Thoracic aorta (tissue), 2 donors: ENCODE results near the gene TPM2. TPM values are rescaled to one million over a fixed set of nuclear protein-coding genes. Genes with fewer than 3 reads are reported as not detected.

Experiments
- ATAC-seq: fragments of 150-250 bp; one replicate; pipeline ENCODE4 v1.8.0; 2017; ENCODE audit warnings: low read depth; ENCODE audit not compliant: insufficient number of reproducible peaks, low FRiP score
- DNase-seq: peaks from one replicate; pipeline ENCODE4 v3.0.0-alpha.2; 2020; ENCODE audit warnings: low spot score
- H3K27ac ChIP-seq, 2 donors: fragments of 200-600 bp; sonication (generic); 1 replicate in 1 of 2; 2 replicates in 1 of 2; pipeline ENCODE4 v1.5.1; 2016; ENCODE audit warnings: mild to moderate bottlenecking in 2 of 2, moderate library complexity in 2 of 2
- H3K27me3 ChIP-seq: fragments of 200-600 bp; sonication (generic); replicated peaks from 2 replicates; pipeline ENCODE4 v1.6.0; 2016; ENCODE audit warnings: mild to moderate bottlenecking; ENCODE audit not compliant: insufficient read depth
- H3K36me3 ChIP-seq: fragments of 200-600 bp; sonication (generic); one replicate; pipeline ENCODE4 v1.5.1; 2016
- H3K4me1 ChIP-seq, 2 donors: fragments of 200-600 bp; sonication (generic); 1 replicate in 1 of 2; 2 replicates in 1 of 2; pipeline versions ENCODE4 v1.5.1 to v1.6.0; 2016; ENCODE audit warnings: low read depth in 2 of 2, mild to moderate bottlenecking in 1 of 2; ENCODE audit not compliant: control insufficient read depth in 1 of 2
- H3K4me3 ChIP-seq: fragments of 200-600 bp; sonication (generic); 2 replicates; pipeline ENCODE4 v1.5.1; 2016; ENCODE audit warnings: mild to moderate bottlenecking
- H3K9me3 ChIP-seq: fragments of 200-600 bp; sonication (generic); 2 replicates; pipeline ENCODE4 v1.5.1; 2016
- total RNA-seq, 2 donors: library from RNA; depleted of rRNA; stranded (reverse); fragments of >200 nt; gene quantifications; one replicate each; pipeline versions ENCODE4 v1.1.0 to v1.2.3, GENCODE V29; 2016
- TF ChIP-seq, protein P1 (sequence below): fragments of 200-600 bp; sonication (generic); IDR thresholded peaks from one replicate; pipeline ENCODE4 v1.5.1; 2019; ENCODE audit warnings: antibody characterized with exemption

Gene TPM2
- total RNA-seq, 2 donors from 2014 or later, result 4,158 to 5,700 TPM

DNA sequence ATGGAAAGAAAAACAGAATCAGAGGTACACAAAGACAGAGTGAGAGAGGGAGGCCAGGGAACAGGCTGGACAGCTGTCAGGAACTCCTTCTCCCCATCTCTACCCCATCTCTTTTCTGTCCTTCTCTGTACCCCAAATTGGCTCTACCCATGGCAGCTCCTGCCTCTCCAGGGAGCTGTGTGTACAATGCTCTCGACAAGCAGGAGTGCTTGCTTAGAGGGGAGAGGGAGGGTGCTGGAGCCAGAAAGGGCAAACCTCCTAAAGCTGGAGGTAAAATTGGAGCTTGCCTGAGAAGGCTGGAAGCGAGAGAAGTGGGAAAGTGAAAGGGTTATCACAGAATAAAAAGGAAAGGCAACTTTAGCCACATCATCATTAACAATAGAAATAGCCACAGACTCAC is 6.4 kb downstream of the TPM2 start:
- H3K36me3 ChIP-seq, result peaks cover 65% of the 10 kb centered on the region
- peaks cover 6 to 52% of the 10 kb centered on the region in 2 donors for H3K4me1 ChIP-seq
- TF ChIP-seq, protein P1, sequence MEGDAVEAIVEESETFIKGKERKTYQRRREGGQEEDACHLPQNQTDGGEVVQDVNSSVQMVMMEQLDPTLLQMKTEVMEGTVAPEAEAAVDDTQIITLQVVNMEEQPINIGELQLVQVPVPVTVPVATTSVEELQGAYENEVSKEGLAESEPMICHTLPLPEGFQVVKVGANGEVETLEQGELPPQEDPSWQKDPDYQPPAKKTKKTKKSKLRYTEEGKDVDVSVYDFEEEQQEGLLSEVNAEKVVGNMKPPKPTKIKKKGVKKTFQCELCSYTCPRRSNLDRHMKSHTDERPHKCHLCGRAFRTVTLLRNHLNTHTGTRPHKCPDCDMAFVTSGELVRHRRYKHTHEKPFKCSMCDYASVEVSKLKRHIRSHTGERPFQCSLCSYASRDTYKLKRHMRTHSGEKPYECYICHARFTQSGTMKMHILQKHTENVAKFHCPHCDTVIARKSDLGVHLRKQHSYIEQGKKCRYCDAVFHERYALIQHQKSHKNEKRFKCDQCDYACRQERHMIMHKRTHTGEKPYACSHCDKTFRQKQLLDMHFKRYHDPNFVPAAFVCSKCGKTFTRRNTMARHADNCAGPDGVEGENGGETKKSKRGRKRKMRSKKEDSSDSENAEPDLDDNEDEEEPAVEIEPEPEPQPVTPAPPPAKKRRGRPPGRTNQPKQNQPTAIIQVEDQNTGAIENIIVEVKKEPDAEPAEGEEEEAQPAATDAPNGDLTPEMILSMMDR, result no peak
- no peak for DNase-seq
- peak overlapping the region; percentile 99 to 100 for H3K27ac ChIP-seq
- no peak for ATAC-seq
- no peaks in the 10 kb centered on the region for H3K27me3 ChIP-seq
- H3K9me3 ChIP-seq, result no peaks in the 10 kb centered on the region
- H3K4me3 ChIP-seq, result peak overlapping the region; percentile 94

DNA sequence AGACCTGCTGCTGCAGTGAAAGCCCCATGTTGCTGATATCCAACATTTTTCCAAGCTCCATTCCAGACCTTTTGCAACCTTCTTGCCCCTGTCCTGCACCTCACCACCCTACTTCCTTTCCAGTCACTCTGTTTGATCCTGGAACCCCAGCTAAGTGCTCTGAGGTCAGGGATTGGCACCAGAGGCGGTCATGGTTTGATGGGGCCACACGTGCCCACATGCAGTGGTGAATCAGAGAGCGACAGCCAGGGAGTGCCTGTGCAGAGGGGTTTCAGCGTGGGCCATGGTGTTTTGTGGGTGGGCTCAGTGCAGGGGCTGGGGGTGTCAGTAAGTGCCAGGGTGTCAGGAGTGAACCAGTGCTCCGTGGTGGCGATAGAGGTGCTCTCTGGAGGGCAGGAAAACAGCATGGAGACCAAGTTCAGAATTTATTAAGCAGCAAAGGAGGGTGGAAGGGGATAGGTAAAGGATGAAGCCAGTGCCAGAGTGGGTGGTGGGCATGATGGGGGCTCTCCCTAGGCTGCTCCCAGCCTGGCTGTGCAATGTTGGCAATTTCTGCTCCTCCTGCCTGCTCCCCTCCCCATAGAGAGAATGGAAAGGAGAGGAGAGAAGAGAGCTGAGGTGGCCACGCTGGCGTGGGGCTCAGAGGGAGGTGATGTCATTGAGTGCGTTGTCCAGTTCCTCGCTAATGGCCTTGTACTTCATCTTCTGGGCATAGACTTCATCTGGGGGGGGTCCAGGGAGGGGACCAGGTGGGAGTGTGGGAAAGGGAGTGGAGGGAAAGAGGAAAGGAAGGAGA is 7.0 kb downstream of the TPM2 start:
- Histone ChIP-seq H3K27ac (peak overlapping the region; percentile 99 to 100), H3K9me3 (no peaks in the 10 kb centered on the region), H3K4me3 (peak overlapping the region; percentile 94), H3K4me1 (peaks cover 6 to 52% of the 10 kb centered on the region in 2 donors), H3K36me3 (peaks cover 59% of the 10 kb centered on the region), H3K27me3 (no peaks in the 10 kb centered on the region)
- TF ChIP-seq, protein P1, result no peak
- DNase-seq (no peak), ATAC-seq (no peak)

DNA sequence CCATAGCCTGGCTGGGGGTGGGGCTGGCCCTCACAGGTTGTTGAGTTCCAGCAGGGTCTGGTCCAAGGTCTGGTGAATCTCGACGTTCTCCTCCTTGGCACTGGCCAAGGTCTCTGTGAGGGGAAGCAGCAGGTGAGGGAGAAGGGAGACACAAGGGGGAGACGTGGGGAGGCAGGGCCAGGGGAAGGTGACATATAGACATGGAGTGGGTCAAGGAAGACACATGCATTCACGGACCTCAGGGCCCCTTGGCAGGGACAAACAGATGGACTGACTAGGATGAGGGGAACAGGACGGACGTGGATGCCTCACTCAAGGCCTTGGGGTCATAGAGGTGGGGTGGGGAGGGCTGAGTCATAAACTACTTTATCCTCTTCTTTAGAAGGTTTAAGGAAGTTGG is 7.7 kb downstream of the TPM2 start:
- peak overlapping the region; percentile 99 to 100 for H3K27ac ChIP-seq
- H3K36me3 ChIP-seq, result peaks cover 53% of the 10 kb centered on the region
- no peaks in the 10 kb centered on the region for H3K9me3 ChIP-seq
- ATAC-seq, result no peak
- no peak for DNase-seq
- peaks cover 6 to 58% of the 10 kb centered on the region in 2 donors for H3K4me1 ChIP-seq
- no peak overlapping the region for H3K4me3 ChIP-seq
- no peaks in the 10 kb centered on the region for H3K27me3 ChIP-seq
- TF ChIP-seq, protein P1, result no peak

DNA sequence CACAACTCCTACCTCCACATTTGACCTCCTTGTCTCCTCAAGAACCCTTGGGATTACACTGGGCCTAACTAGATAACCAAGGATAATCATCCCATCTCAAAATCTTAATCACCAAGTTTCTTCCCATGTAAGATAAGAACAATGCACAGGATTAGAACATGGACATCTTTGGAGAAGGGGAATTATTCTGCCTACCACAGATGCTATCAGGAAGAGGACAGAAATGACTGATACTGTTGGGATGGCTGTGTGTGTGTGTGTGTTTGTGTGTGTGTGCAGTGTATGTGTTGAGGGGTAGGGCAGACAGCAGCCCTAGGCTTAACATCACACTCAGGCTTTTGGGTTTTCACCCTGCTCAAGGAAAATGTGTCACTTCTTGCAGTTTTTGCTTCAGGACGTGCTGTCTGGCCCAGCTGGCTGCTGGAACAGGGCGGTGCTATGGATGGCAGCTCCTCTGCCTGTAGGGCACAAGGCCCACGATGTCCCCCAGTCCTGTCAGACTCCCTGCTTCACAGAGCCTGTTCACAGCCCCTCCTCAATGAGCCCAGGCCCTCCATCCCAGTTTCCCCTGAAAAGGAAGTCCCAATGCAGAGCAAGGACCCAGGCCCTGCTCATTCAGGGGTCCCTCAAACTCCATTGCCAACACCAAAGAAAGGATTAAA is 8.3 kb downstream of the TPM2 start:
- Histone ChIP-seq H3K4me3 (no peak overlapping the region), H3K36me3 (peaks cover 47% of the 10 kb centered on the region), H3K4me1 (peaks cover 7 to 62% of the 10 kb centered on the region in 2 donors), H3K9me3 (no peaks in the 10 kb centered on the region), H3K27ac (peak overlapping the region; percentile 99 to 100), H3K27me3 (no peaks in the 10 kb centered on the region)
- no peak for ATAC-seq
- DNase-seq, result no peak
- TF ChIP-seq, protein P1, result no peak

DNA sequence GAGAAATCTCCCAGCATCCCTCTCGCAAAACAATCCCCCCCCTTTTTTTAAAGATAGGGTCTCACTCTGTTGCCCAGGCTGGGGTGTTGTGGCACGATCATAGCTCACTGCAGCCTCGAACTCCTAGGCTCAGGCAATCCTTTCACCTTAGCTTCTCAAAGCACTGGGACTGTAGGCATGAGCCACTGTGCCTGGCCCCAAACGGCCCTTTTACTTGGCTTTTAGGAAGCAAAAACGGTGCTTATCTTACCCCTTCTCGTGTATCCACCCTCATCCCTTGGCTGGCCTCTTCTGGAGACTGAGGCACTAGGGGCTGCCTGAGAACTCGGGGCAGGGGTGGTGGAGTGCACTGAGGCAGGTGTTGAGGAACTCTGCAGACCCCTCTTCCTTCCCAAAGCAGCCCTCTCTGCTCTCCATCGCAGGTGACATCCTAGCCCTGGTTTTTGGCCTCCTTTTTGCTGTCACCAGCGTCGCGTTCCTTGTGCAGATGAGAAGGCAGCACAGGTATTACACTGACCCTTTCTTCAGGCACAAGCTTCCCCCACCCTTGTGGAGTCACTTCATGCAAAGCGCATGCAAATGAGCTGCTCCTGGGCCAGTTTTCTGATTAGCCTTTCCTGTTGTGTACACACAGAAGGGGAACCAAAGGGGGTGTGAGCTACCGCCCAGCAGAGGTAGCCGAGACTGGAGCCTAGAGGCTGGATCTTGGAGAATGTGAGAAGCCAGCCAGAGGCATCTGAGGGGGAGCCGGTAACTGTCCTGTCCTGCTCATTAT is 9.2 kb downstream of the TPM2 start:
- ATAC-seq, result peak; percentile 20
- Histone ChIP-seq H3K27me3 (no peaks in the 10 kb centered on the region), H3K4me1 (peaks cover 15 to 69% of the 10 kb centered on the region in 2 donors), H3K9me3 (no peaks in the 10 kb centered on the region), H3K36me3 (peaks cover 37% of the 10 kb centered on the region), H3K4me3 (no peak overlapping the region), H3K27ac (peak overlapping the region; percentile 63 to 100)
- no peak for DNase-seq
- TF ChIP-seq, protein P1, result no peak
